ENCODE measurements around the gene PDZD2.

Gene PDZD2

DNA sequence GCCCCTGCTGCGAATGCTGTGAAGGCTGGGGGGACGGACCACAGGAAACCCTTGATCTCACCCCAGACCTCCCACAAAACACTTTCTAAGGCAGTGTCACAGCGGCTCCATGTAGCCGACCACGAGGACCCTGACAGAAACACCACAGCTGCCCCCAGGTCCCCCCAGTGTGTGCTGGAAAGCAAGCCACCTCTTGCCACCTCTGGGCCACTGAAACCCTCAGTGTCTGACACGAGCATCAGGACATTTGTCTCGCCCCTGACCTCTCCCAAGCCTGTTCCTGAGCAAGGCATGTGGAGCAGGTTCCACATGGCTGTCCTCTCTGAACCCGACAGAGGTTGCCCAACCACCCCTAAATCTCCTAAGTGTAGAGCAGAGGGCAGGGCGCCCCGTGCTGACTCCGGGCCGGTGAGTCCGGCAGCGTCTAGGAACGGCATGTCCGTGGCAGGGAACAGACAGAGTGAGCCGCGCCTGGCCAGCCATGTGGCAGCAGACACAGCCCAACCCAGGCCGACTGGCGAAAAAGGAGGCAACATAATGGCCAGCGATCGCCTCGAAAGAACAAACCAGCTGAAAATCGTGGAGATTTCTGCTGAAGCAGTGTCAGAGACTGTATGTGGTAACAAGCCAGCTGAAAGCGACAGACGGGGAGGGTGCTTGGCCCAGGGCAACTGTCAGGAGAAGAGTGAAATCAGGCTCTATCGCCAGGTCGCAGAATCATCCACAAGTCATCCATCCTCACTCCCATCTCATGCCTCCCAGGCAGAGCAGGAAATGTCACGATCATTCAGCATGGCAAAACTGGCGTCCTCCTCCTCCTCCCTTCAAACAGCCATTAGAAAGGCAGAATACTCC is 450.4 kb downstream of the PDZD2 start:
- no peak for DNase-seq

DNA sequence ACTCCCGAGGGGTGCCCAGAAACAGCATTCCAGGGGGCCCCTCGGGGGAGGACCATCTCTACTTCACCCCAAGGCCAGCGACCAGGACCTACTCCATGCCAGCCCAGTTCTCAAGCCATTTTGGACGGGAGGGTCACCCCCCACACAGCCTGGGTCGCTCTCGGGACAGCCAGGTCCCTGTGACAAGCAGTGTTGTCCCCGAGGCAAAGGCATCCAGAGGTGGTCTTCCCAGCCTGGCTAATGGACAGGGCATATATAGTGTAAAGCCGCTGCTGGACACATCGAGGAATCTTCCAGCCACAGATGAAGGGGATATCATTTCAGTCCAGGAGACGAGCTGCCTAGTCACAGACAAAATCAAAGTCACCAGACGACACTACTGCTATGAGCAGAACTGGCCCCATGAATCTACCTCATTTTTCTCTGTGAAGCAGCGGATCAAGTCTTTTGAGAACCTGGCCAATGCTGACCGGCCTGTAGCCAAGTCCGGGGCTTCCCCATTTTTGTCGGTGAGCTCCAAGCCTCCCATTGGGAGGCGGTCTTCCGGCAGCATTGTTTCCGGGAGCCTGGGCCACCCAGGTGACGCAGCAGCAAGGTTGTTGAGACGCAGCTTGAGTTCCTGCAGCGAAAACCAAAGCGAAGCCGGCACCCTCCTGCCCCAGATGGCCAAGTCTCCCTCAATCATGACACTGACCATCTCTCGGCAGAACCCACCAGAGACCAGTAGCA is 451.3 kb downstream of the PDZD2 start:
- DNase-seq = no peak

DNA sequence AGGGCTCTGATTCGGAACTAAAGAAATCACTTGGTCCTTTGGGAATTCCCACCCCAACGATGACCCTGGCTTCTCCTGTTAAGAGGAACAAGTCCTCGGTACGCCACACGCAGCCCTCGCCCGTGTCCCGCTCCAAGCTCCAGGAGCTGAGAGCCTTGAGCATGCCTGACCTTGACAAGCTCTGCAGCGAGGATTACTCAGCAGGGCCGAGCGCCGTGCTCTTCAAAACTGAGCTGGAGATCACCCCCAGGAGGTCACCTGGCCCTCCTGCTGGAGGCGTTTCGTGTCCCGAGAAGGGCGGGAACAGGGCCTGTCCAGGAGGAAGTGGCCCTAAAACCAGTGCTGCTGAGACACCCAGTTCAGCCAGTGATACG is 451.8 kb downstream of the PDZD2 start:
- DNase-seq = no peak

DNA sequence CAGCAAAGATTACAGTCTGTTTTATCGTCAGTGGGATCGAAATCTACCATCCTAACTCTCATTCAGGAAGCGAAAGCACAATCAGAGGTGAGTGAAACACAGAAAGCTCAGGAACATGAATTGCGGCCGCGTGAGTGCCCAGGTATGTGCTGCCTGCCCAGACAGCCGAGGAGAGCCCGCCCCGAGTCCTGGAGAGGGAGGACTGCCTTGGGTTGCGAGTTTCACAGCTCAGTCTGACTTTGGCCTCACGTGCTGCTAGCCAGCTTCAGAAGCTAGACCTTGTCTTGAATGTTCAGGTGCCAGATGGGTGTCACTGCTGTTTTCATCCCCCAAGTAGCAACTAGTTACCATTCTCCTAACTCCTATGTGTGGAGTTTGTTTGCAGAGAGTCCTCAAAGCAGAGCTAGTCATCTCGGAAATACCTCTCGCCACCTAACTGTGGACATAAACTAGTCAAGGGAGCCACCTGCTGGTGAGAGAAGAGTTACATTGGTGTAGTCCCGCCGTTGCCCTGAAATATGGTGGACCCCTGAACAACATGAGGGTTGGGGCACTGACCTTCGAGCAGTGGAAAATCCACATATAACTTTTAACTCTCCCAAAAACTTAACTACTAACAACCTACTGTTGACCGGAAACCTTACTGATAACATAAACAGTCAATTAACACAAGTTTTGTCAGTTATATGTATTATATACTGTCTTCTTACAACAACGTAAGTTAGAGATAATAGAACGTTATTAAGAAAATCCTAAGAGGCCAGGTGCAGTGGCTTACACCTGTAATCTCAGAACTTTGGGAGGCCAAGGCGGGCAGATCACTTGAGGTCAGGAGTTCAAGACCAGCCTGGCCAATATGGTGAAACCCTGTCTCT is 454.2 kb downstream of the PDZD2 start:
- DNase-seq = peak; percentile 74

DNA sequence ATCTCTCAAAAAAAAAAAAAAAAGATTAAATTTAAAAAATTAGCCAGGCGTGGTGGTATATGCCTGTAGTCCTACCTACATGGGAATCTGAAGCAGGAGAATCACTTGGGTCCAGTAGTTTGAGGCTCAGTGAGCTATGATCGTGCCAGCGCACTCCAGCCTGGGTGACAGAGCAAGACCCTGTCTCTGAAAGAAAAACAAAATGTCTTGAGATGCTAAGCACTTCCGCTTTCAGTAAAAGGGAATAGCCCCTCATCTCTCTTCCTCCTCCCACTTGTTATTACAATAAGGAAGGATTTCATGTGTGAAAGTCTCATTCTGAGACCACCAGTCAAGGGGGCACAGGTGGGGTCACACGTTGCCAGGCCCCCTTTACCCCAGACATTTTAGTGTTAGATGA is 455.8 kb downstream of the PDZD2 start:
- no peak for DNase-seq

DNA sequence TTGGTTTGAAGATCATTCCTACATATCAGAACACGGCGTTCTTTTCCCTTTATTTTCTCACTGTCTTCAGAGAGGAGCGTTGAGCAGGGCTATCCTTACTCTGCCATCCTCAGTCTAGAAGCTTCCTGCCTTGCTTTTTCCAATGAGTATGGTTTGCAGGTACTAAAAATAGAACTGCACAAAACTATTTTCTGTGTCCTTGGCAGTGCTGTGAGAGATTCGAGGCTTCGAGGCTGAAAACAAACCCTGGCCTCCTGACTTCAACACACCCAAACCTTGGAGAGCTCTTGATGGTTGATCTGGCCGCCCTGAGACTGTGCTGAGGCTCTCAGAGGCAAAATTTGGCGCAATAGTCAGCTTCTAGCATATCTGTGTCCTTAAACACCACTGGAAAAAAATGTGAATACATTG is 456.3 kb downstream of the PDZD2 start:
- peak; percentile 41 for DNase-seq

DNA sequence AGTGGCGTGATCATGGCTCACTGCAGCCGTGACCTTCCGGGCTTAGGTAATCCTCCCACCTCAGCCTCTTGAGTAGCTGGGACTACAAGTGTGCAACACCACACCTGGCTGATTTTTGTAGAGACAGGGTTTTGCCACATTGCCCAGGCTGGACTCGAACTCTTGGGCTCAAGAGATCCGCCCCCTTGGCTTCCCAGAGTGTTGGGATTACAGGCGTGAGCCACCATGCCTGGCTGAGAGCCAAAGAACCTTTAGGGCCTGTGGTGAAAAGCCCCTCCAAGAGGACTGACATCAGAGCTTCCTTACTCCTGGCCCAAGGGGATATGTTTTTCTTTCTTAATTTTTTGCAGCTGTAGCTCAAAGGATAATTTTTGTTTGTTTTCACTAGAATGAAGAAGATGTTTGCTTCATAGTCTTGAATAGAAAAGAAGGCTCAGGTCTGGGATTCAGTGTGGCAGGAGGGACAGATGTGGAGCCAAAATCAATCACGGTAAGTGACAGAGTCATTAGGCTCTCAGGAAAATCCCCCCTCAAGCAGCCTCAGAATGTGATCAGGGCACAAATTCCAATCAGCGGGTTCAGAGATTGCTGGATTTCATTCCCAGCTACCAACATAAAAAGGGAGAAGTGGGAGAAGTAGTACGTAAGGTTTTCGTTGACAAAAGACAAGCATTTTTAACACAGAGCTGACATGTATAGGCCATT is 458.1 kb downstream of the PDZD2 start:
- peak; percentile 51 for DNase-seq

DNA sequence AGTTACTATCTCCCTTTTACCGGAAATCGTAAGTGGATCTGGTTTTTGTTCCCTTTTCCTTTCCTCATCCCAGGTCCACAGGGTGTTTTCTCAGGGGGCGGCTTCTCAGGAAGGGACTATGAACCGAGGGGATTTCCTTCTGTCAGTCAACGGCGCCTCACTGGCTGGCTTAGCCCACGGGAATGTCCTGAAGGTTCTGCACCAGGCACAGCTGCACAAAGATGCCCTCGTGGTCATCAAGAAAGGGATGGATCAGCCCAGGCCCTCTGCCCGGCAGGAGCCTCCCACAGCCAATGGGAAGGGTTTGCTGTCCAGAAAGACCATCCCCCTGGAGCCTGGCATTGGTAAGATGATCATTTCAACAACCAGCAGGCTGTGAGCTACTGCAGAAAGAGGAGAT is 459.4 kb downstream of the PDZD2 start:
- no peak for DNase-seq

DNA sequence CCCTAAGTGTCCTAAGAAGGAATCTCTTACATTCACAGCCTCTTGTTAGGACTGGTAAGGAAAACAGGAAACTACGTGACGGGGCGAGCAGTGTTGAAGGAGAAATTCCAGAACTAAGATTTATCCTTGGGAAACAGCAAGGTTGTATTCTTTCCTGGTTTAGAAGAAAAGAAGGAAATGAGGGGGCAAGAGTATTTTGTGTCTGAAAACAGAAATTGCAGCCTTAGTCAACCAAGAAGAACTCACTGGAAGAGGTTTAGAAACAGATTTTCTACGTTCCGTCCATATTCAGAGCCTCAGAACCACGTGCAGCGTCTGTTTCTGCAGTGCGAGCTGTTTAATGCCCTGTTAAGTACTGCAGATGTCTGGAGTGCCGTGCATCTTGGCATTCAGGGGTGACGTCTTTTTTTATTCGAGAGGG is 460.0 kb downstream of the PDZD2 start:
- DNase-seq = no peak

DNA sequence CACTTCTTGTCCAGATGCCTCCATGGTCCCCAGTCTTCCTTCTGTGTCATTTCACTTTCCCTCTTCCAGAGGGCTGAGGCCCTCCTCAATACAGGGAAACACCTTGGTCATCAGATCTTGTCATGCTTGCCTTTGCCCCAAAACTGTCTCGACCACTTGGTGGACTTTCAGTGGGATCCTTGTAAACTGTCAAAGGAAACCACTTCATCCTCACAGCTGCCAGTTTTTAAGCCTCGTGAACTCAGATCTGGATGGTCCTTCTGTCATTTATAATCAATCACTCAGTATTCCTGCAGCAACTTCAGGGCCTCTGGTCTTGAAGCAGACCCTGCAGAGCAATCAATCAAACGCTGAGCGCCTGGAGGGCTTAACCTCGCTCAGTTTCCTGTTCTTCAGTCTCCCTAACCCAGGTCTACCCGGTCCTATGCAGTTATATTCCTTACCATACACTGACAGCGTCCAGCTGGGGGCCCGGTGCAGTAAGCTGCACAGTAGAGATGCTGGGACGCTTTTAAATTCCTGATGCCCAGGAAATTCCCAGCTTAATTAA is 460.6 kb downstream of the PDZD2 start:
- no peak for DNase-seq

DNA sequence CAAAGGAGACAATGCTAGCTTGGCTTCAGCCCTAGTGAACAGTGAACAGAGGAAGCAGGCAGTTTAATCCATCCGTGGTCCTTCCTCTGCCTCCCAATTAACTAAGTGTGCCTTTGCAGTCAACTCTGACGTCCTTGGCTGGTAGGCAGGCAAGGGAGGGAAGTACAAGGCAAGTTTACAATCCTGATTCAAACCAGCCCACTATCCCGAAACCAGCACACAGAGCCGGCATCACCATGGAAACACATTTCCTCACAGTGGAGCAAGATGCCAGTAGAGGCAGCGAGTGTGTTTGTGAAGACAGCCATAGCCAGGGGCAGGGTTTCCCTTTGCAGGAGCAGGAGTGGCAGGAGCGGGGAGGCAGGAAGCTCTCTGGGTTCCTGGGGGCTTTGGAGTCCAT is 461.3 kb downstream of the PDZD2 start:
- DNase-seq = no peak

DNA sequence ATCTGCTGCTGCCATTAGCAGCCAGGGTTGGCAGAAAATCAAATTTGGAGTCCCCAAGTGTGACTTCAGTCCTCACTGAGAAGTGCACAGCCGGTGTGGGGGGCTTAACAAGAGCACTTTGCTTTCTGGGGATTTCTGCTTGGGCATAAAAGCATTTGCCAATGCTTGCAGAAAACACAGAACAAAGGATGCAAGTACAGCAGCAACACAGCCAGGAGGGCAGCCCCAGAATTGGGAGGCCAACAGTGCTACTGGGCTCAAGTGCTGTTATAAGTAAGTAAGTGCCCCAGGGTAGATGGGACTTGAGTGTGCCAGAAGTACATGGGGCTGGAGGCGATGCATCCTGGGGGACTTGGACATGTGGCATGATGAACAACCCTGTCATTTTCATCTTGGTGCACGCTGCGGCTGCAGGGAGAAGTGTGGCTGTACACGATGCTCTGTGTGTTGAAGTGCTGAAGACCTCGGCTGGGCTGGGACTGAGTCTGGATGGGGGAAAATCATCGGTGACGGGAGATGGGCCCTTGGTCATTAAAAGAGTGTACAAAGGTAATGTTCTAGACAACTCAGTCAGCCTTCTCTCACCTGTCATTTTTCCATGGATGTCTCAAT is 461.9 kb downstream of the PDZD2 start:
- no peak for DNase-seq

DNA sequence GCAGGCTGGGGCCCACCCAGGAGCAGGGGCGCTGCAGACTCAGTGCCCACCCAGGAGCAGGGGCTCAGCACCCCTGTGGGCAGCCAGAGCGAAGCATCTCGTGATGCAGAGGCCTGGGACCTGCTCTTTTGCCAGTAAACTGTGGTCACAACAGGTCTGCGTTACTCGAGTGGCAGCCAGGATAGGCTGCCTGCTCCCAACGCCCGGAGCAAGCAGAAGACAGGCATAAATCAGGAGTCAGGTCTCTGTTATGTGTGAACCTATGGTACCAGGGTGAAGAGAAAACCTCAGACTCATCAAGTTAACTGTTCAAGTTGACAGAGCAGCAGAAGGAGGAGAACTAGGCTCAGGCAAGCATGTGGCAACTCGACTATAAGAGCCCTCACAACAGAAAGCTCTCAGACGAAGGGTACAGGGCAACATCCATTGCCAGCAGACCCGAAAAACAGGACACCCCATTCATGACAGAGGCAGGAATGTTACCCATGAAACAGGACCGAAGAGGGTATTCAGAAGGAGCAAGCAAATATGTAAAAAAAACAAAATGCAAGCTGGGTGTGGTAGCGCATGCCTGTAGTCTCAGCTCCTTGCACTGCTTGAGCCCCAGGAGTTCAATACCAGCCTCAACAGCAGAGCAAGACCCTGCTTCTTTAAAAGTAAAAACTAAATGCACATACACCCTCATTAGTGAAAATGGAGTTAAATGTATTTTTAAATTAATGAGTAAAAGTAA is 463.5 kb downstream of the PDZD2 start:
- DNase-seq = no peak

DNA sequence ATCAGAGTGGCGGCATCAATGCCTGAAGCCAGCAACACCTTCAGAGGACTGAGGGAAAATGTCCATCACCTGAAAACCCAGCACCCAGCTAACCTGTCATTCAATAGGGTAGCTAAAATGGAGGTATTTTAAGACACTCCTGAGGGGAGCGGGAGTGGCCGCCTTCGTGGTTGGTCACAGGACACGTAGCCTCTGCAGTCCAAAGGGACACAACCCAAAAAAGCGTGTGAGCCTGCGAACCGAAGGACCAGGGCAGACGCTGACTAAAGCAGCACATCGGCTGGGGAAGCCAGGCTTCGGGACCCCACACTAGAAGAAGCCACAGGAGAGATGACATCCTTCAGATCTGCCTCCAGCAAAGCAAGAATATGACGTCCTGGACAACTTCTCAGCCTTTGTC is 464.6 kb downstream of the PDZD2 start:
- DNase-seq = no peak

DNA sequence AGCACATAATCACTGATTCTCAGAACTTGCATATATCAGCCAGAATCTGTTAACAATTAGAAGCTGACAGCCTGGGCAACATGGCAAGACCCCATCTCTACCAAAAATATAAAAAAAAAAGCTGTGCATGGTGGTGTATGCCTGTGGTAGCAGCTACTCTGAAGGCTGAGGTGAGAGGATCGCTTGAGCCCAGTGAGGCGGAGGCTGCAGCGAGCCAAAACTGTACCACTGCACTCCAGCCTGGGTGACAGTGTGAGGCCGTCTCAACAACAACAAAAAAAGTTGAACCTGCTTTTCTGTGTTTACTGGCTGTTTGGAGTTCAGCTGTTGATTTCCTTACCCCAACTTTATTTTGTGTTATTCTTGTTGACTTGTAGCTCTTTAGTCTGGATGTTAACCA is 468.4 kb downstream of the PDZD2 start:
- no peak for DNase-seq

DNA sequence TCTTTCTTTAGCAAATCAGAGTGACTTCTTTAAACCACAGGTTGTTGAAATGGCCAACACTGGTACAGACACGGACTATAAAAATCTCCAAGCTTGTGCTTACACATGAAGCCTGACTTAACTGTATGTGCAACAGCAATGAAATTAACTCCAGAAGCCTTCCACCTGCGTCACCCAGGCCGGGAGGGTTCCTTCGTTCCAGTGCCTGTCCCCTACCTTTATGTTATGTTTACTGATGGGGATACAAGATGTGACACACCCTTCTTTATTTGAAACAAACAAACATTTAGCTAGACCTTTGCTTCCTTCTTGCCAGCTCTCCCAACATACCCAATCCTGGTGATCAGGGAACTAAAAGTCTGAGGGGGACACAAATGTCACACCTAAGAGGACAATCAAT is 469.2 kb downstream of the PDZD2 start:
- DNase-seq = no peak

DNA sequence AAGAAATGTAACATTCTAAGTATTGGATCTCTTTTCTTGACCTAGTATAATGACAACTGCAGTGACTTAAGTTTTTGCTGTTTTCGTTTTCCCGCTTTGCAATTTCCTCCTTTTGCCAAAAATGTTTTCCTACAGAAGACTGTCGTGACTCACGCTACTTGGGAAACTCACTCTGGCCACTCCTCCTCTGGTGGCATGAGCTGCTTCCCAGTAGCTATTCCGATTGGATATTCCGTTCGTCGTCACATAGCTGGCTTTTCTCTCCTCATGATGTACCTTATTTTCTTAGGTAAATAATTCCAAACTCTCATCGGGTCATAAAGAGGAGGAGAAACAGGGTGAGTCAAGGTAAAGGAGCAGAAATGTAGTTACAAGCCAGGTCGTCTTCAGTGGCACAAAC is 470.3 kb downstream of the PDZD2 start:
- no peak for DNase-seq

DNA sequence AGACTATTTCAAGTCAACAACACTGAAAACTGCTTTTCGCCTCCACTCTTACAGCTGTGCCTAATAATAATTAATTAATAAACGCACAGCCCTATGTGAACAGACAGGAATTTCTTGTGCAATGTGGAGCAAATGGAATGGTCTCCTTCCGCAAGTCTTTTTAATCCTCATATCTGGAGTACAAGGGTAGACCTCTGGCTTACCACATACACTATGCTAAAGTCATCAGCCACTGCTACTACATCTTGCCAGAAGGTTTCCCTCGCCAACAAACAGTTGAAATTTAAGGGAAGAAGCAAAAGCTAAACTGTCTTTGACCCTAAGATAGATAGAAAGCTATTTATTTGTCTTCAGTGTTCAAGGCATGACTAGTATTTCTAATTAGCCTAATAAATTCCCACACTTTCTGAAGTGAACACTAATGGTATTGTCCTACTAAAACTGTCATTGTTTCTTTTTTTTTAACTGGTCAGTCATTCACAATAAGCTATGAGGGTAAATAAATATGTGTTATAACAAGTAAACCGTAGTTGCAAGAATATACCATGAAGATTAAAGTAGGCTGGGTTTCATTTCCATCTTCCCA is 471.3 kb downstream of the PDZD2 start:
- no peak for DNase-seq

DNA sequence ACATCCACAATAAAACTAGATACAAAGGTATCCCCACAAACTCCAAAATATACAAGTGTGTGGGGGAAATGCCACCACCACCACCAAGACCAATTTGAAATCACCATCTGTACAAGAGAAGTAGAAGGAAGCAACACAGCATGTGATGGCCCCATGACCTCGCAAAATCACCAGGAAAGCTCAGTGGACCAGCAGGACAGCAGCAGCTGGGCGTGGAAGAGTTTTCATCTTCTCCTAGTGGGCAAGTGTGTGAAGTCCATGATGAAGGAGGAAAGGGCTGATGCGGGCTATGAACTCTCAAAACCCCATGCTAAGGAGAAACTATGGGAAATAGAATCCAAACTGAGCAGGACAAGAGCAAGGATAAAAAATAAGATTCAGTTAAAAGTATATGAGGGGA is 477.1 kb downstream of the PDZD2 start:
- no peak for DNase-seq

DNA sequence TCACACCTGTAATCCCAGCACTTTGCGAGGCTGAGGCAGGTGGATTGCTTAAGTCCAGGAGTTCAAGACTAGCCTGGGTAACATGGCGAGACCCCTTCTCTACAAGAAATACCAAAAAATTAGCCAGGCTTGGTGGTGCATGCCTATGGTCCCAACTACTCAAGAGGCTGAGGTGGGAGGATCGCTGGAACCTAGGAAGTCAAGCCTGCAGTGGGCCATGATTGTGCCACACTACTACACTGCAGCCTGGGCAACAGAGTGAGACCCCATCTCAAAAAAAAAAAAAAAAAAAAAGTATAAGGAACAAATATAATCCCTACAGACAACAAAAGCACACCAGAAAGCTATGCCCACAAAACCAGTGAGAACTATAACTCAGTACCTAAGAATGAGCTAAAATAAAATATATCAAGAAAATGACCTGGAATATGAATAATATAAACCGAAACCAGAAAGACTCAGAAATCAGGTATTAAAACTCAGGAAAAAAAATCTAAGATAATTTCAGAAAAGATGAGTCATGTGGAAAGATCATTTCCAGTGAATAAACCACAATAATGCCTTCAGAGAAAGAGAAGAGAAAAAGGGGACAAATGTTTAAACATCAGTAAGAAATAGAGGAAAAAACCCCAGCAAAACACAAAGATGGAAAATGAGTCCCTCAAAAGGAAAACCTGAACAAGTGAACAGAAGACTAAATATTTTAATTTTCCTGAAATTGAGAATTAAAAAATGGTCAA is 477.8 kb downstream of the PDZD2 start:
- DNase-seq = peak; percentile 30

Measured in fibroblast of skin of right biceps (primary cell).